A673 (cell line): ENCODE data around the gene ABLIM3. TPM values are rescaled to one million over a fixed set of nuclear protein-coding genes. Genes with fewer than 3 reads are reported as not detected.

ENCODE experiments used
- BruUV-seq: library from RNA; stranded (reverse); fragments of 400-500 nt; replicated peaks from 2 replicates; lab custom pipeline; 2021; lab: Mats Ljungman, UMichigan
- CTCF ChIA-PET: fragments of 300-600 bp; sonication (Branson Sonifier 250); formaldehyde crosslinking; loops from one replicate; lab custom pipeline; 2022; ENCODE audit warnings: antibody characterized with exemption; lab: Charles Lee
- POLR2A ChIA-PET: fragments of 300-600 bp; sonication (Branson Sonifier 250); formaldehyde crosslinking; loops from one replicate; lab custom pipeline; 2022; ENCODE audit warnings: antibody characterized with exemption; ENCODE audit not compliant: low non-redundant PET; lab: Charles Lee
- DNase-seq: peaks from one replicate; pipeline ENCODE4 v3.0.0-alpha.2; 2015; ENCODE audit warnings: low spot score
- H3K27ac ChIP-seq: fragments of 200-600 bp; sonication (generic); 2 replicates; pipeline ENCODE4 v1.5.1; 2016; ENCODE audit warnings: mixed run types, low read depth, mild to moderate bottlenecking, mixed read lengths, antibody characterized with exemption, low read length; ENCODE audit not compliant: poor library complexity, severe bottlenecking
- H3K27me3 ChIP-seq: fragments of 200-600 bp; sonication (generic); replicated peaks from 2 replicates; pipeline ENCODE4 v1.6.1; 2017; ENCODE audit warnings: mixed run types, low read depth, mild to moderate bottlenecking, mixed read lengths, antibody characterized with exemption, low read length; ENCODE audit not compliant: insufficient read depth, poor library complexity
- H3K36me3 ChIP-seq: fragments of 200-600 bp; sonication (generic); 2 replicates; pipeline ENCODE4 v1.6.1; 2016; ENCODE audit warnings: mixed run types, mild to moderate bottlenecking, mixed read lengths, antibody characterized with exemption, low read length; ENCODE audit not compliant: insufficient read depth, poor library complexity, severe bottlenecking
- H3K4me1 ChIP-seq: fragments of 200-600 bp; sonication (generic); 2 replicates; pipeline ENCODE4 v1.6.1; 2017; ENCODE audit warnings: mixed run types, mild to moderate bottlenecking, mixed read lengths, antibody characterized with exemption, low read length; ENCODE audit not compliant: insufficient read depth, poor library complexity, severe bottlenecking
- H3K4me3 ChIP-seq: fragments of 200-600 bp; sonication (generic); 2 replicates; pipeline ENCODE4 v1.5.1; 2016; ENCODE audit warnings: low read depth, mixed run types, mild to moderate bottlenecking, mixed read lengths, low read length; ENCODE audit not compliant: poor library complexity, severe bottlenecking
- H3K9me3 ChIP-seq: fragments of 200-600 bp; sonication (generic); 2 replicates; pipeline ENCODE4 v1.6.1; 2016; ENCODE audit warnings: mixed run types, low read depth, mild to moderate bottlenecking, mixed read lengths, antibody characterized with exemption, low read length; ENCODE audit not compliant: poor library complexity, severe bottlenecking
- EZH2 ChIP-seq: fragments of 200-600 bp; sonication (generic); IDR thresholded peaks from 2 replicates; pipeline ENCODE4 v1.6.1; 2017; ENCODE audit warnings: borderline replicate concordance, low read depth, mild to moderate bottlenecking, mixed read lengths, antibody characterized with exemption, low read length; ENCODE audit not compliant: poor library complexity, severe bottlenecking
- intact Hi-C: fragments of 100-400 bp; cut with micrococcal nuclease; formaldehyde crosslinking; loops from one replicate; pipeline ENCODE4 v1.10.0; 2022; ENCODE audit not compliant: unreplicated experiment
- total RNA-seq: library from RNA; stranded (reverse); gene quantifications from 2 replicates; pipeline ENCODE4 v1.2.3, GENCODE V29; 2021
- TF ChIP-seq, protein P1 (sequence below): fragments of 300-800, 200-600 bp; sonication (generic); conservative IDR thresholded peaks from 2 replicates; pipeline ENCODE4 v1.5.1; 2017; ENCODE audit warnings: low read depth, mild to moderate bottlenecking, antibody characterized with exemption, low read length, moderate library complexity, mixed read lengths

The ABLIM3 gene
- total RNA-seq, 1 experiment from 2014 or later: not detected

GRCh38 chr5:149280124-149280523, 138.8 kb downstream of the ABLIM3 start:
- H3K9me3 ChIP-seq: no peaks in the 10 kb centered on the region
- no peak overlapping the region for H3K4me3 ChIP-seq
- BruUV-seq: no TSS peak
- ChIA-PET CTCF (no interaction called here), POLR2A (no interaction called here)
- peaks cover 16% of the 10 kb centered on the region for H3K4me1 ChIP-seq
- TF ChIP-seq EZH2: no peak
- TF ChIP-seq, protein P1, sequence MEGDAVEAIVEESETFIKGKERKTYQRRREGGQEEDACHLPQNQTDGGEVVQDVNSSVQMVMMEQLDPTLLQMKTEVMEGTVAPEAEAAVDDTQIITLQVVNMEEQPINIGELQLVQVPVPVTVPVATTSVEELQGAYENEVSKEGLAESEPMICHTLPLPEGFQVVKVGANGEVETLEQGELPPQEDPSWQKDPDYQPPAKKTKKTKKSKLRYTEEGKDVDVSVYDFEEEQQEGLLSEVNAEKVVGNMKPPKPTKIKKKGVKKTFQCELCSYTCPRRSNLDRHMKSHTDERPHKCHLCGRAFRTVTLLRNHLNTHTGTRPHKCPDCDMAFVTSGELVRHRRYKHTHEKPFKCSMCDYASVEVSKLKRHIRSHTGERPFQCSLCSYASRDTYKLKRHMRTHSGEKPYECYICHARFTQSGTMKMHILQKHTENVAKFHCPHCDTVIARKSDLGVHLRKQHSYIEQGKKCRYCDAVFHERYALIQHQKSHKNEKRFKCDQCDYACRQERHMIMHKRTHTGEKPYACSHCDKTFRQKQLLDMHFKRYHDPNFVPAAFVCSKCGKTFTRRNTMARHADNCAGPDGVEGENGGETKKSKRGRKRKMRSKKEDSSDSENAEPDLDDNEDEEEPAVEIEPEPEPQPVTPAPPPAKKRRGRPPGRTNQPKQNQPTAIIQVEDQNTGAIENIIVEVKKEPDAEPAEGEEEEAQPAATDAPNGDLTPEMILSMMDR: no peak
- peaks cover 8% of the 10 kb centered on the region for H3K27me3 ChIP-seq
- intact Hi-C loops: no loop called here
- DNase-seq: no peak
- no peaks in the 10 kb centered on the region for H3K36me3 ChIP-seq
- no peak overlapping the region for H3K27ac ChIP-seq

DNA sequence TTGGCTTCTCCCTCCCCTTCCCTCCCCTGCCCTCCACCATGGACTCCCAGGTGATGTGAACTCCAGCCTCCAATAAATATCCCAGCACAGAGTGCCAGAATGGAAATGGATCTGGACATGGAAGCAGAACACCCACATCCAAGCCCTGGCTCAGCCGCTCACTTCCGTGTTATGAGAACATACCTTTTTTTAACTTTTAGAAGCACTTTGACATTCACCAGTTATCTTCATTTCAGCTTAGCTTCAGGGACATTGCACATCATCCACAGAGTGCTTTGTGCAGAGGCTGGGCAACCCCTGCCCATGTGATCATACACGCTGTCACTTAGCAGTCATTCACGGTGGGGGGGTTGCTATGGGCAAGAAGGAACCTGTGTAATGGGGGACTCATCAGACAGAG, 139.5 kb downstream of the ABLIM3 start:
- no peak overlapping the region for H3K4me3 ChIP-seq
- ChIA-PET POLR2A (no interaction called here), CTCF (no interaction called here)
- TF ChIP-seq EZH2: no peak
- no peaks in the 10 kb centered on the region for H3K36me3 ChIP-seq
- BruUV-seq: no TSS peak
- H3K4me1 ChIP-seq: peaks cover 17% of the 10 kb centered on the region
- H3K27ac ChIP-seq: no peak overlapping the region
- no peak for DNase-seq
- no peaks in the 10 kb centered on the region for H3K9me3 ChIP-seq
- H3K27me3 ChIP-seq: peaks cover 8% of the 10 kb centered on the region
- intact Hi-C loops: no loop called here

DNA sequence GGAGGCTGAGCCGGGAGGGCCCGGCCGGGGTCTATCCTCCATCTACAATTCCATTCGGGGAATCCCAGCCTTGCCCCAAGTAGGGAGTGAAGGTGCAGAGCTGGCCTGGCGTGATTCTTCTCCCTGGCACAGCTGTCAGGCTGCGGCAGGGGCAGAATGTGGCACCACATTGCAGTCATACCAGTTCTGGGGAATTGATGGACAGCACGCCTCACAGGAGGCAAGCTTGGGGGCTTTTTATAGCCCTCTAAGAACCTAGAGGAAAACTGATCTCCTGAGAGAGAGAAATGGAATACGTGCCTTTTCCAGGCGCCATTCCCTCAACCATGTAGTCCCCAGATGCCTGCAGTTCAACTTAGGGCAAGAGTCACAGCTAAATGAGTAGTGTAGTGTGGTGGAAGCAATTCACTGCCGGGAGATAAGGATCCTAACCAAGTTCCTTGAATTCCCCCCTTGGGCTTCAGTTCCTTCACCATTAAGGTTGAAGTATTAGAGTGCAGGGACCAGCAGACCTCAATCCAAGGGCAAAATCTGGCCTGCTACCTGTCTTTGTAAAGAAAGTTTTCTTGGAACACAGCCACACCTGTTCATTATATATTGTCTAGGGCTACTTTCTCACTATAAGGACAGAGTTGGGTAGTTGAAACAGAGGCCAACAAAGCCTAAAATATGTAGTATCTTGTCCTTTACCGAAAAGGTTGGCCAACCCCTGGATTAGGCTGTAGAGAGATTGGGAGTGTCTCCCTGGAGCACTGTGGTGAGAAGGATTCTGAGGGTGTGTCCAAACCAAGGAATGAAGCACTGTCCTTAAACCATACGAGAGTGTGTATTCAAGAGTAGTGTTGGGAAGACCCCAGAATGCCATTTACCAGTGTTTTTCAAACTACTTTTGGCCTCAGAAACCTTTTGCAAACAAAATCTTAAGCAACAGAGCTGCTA, 141.0 kb downstream of the ABLIM3 start:
- H3K36me3 ChIP-seq: no peaks in the 10 kb centered on the region
- H3K9me3 ChIP-seq: no peaks in the 10 kb centered on the region
- CTCF ChIA-PET: no interaction called here
- POLR2A ChIA-PET: no interaction called here
- intact Hi-C loops: no loop called here
- no peak overlapping the region for H3K4me3 ChIP-seq
- TF ChIP-seq, protein P1: no peak
- TF ChIP-seq EZH2: no peak
- H3K4me1 ChIP-seq: peaks cover 17% of the 10 kb centered on the region
- H3K27ac ChIP-seq: no peak overlapping the region
- BruUV-seq: no TSS peak
- no peak for DNase-seq
- H3K27me3 ChIP-seq: peaks cover 4% of the 10 kb centered on the region
